GM19372 (cell line): ENCODE data around the gene SARM1.
"Not testable (repeated sequence)": the region's sequence is repeated elsewhere in the genome, so short reads cannot be mapped to it uniquely, and the experiment has no call there.

ENCODE experiments used
- ATAC-seq: cut with Tn5 transposase; IDR thresholded peaks from one replicate; pipeline ENCODE4 v1.9.1; 2021; ENCODE audit warnings: mild to moderate bottlenecking, low read depth, moderate library complexity; ENCODE audit not compliant: unreplicated experiment

Gene SARM1

DNA sequence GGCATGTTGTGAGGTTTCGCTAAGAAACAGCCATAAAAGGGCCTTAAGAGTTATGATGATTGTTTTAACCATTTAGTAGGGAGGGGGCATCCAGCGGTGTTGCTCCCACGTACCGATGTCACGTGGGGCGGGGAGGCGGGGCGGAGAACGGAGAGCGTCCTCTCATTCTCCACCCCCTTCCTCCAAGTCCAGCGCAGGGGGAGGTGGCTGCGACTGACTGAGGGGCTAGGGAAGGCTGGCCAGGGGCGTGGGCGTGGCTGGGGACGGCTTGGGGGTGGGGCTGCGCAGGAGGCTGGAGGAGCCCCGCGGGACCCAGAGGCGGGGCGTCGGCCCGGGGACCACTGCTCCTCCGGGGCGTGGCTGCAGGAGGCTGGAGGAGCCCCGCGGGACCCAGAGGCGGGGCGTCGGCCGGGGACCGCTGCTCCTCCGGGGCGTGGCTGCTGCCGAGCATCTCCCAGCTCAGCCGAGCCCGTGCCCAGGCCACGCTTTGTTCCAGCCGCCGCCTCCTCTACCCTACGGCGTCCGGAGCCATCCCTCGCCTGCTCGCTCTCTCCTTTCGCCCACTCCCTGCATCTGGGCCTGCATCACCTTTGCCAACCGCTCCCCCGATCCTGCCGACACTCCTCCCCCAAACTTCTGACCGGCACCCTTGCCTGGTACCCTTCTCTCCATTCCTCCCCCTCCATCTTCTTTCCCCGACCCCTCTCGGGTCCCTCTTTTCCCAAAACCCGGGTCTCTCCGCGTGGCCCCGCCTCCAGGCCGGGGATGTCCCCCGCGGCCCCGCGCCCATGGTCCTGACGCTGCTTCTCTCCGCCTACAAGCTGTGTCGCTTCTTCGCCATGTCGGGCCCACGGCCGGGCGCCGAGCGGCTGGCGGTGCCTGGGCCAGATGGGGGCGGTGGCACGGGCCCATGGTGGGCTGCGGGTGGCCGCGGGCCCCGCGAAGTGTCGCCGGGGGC, at the start of gene SARM1:
TSS of gene SARM1 (plus strand) at position 450 of the 958 bp plus-strand sequence. CDS start at position 789, 339 bp downstream.
- ATAC-seq = peak; percentile 77

- ATAC-seq = no peak
Measured at GRCh38 chr17:28324267-28324745, 47.2 kb upstream of the SARM1 start.

DNA sequence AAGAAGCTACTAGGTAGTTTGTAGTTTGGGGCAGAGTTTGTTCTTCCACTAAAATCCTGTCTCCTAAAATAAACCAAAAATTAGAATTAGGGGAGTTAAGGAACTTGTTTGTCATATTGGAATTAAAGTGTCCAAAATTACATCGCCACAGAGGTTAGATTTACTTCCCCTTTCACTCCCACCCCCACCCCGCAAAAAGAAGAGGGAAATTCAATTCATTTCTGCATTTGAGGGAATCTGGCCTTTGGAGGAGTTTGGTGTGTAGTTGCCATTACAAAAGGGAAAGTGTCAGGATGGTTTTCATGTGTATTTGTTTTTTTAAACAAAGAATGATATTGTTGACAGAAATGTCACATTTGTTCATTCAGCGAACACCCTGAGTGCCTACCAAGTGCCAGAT, 46.7 kb upstream of the SARM1 start:
- no peak for ATAC-seq

DNA sequence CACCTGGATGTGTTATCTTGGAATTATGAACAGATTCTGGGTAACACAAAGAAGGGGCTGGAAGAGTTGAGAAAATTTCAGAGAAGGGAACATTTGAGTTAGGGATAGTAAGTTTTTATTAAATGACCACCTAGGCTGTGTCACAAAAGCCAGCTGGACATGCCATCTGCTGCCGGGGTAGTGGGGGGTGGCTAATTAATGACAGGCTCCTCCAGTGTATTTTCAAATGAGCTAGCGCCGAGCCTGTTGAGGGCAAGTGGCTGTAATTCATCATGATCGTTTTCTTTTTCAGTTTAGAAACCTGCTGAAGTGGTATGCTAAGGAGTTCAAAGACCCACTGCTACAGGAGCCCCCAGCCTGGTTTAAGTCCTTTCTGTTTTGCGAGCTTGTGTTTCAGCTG, 46.3 kb upstream of the SARM1 start:
- no peak for ATAC-seq

GRCh38 chr17:28326114-28326513, 45.4 kb upstream of the SARM1 start:
- no peak for ATAC-seq

- no peak for ATAC-seq
Measured at GRCh38 chr17:28327031-28327607, 44.4 kb upstream of the SARM1 start.

- no peak for ATAC-seq
Measured at GRCh38 chr17:28327709-28328108, 43.8 kb upstream of the SARM1 start.

GRCh38 chr17:28328325-28328724, 43.2 kb upstream of the SARM1 start:
- no peak for ATAC-seq

GRCh38 chr17:28330671-28331070, 40.8 kb upstream of the SARM1 start:
- no peak for ATAC-seq

- ATAC-seq = no peak
Measured at GRCh38 chr17:28331891-28332420, 39.5 kb upstream of the SARM1 start.

DNA sequence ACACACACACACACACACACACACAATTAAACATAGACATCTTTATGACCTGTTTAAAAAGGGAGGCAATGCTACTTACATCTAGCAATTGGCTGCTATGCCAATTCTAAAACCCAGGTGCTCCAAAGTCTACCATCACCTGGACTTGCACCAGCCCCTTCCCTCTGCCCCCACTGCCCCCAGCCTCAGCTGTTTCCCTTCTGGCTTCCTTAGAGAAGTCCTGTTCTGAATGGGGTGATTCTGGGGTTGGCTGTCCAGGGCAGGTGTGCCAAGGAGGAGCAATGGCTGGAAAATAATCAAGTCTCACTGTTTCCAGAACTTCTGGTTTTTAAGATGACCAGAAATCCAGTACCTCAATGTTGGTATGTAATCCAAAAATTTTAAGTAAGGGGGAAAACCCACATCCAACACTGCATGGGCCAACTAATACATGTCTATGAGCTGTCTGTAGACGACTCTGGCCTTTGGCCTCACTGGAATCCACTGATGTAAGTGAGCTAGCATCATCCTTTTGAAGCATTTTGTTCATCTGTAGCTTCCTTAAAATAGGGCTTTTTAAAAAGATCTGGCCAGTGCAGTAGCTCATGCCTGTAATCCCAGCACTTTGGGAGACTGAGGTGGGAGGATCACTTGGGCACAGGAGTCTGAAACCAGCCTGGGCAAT, 38.3 kb upstream of the SARM1 start:
- no peak for ATAC-seq

- ATAC-seq = no peak
Measured at GRCh38 chr17:28334171-28334570, 37.3 kb upstream of the SARM1 start.

DNA sequence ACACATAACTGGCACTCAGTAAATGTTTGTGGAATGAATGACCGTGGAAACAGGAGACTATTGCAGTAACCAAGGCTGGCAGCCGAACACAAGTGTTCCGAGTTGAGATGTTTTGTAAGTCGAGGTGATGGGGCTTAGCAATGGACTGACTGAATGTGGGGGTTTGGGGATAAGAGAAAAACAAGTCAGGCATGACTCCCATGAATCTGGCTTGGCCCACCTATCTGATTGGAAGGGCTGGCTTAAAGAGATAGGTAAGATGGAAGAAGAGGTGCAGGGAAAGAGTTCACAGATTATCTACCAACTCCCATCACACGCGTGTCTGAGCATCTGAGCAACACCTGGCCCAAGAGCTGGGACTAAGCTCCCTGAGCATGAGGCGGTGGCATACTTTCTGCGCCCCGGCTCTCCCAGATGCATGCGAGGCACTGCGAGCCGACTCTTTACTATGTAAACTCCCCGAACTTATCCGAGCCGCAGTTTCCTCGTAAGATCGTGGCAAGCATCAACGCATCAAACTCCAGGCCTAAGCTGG, 36.8 kb upstream of the SARM1 start:
- no peak for ATAC-seq

DNA sequence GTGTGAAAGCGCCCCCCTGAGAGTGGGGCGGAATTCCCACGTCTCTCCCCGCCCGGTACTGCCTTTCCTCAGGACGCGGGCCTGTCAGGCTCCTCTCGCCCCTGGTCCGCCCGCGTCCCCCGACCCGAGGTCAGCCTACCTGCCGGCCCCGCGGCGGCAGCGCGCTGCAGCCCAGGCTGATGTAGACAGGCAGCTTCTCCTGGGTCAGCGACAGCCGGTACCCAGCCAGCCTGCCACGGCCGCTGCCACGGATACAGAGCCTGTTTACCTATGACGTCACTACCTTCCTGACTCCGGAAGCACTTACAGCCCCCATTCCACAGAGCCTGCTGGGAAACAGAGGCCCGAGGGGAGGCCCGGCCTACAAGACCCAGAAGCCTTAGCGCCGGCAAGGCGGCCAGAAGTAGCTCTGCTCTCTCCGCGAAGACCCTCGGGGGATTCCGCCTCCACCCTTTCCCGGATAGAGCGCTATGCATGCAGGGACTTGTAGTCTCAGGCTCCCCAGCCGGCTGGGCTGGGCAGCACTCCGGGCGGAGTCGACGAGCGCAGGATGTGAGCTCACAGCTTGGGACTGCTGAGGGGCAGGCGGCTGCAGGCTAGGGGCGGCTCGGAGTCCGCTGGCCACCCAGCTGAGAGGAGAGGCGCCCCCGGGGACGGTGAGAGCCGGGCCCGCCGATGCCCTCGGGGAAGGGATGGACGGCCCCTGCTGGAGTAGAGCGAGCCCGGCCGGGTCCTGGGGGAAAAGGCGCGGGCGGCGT, 36.1 kb upstream of the SARM1 start, which contains the start of the genes IFT20 and TNFAIP1:
TSS of gene IFT20 (minus strand) at position 272 of the 758 bp plus-strand sequence. CDS start 3,487 bp downstream, outside the sequence.
TSS of gene TNFAIP1 (plus strand) at position 561 of the 758 bp plus-strand sequence. CDS start 3,761 bp downstream, outside the sequence.
- peak; percentile 94 for ATAC-seq

DNA sequence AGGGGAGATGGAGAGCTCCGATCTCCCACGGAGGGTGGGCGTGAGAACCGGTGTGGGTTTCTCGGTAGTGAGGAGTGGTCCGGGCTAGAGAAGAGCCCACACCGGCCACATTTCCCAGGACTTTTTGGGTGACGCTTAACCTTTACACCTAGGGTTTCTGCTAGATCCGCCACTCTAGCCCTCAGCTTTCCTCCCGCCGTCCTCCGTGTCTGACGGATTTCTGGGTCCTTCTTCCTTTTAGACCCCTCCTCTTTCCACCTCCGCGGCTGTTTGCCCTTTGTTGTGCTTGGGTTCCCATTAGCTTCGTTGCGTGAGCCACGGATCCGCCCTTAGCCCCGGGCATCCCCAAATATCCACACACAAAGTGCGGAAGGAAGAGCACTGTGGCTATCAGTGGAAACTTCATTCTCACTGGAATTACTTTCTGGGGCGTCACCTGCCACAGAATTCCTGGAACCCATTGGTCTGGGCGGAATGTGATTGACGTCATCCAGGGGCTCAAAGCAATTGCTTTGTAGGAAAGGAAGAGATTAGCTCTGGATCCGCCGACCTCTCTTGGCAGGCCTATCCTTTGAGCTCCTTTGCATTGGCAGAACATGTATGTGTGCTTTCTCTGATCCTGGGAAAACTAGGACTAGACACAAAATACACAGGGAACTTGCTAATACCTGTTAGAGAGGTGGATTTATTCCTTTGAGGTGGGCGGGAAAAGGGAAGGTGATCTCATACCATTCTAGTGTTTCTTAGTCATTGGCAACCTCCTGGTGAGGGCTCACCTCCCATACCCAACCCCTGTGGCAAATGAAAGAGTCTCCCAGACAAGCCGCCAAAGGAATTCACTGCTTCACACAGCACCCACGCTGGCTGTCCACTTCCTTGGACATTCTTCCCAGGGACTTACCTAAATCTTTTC, 35.3 kb upstream of the SARM1 start:
- ATAC-seq = no peak

- no peak for ATAC-seq
Measured at GRCh38 chr17:28338056-28338768, 33.3 kb upstream of the SARM1 start.

DNA sequence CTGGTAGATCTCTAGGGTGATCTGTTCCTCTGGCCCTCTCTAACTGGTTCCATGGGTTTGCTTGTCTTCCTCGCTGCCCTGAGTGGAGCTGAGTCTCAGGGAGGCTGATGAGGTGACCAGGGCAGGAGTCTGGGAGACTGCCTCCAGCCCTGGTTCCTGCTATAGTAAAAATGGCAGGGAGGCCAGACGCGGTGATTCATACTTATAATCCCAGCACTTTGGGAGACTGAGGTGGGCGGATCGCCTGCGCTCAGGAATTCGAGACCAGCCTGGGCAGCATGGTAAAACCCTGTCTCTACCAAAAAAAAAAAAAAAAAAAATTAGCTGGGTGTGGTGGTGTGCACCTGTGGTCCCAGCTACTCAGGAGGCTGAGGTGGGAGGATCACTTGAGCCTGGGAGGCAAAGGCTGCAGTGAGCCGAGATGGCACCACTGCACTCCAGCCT, 32.7 kb upstream of the SARM1 start:
- ATAC-seq = not testable (repeated sequence)

DNA sequence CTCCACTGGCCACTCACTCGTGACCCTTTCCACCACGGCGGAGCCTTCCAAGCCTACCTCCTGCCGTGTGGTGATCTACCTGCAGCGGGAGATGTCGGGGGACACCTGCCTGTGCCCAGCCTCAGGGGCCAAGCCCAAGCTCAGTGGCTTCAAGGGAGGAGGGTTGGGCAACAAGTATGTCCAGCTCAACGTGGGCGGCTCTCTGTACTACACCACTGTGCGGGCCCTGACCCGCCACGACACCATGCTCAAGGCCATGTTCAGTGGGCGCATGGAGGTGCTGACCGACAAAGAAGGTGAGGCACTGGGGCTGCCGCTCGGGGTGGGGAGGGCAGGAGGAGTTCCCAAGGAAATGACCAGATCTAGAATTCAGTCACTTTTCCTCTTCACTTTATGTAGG, 32.1 kb upstream of the SARM1 start:
- no peak for ATAC-seq
